Pons (tissue), 1 donor: ENCODE results near the gene KRTAP13-1.

ENCODE experiments used
- DNase-seq: peaks from one replicate; pipeline ENCODE4 v3.0.0-alpha.2; 2016; ENCODE audit warnings: low spot score

Gene KRTAP13-1, protein sequence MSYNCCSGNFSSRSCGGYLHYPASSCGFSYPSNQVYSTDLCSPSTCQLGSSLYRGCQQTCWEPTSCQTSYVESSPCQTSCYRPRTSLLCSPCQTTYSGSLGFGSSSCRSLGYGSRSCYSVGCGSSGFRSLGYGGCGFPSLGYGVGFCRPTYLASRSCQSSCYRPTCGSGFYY

DNA sequence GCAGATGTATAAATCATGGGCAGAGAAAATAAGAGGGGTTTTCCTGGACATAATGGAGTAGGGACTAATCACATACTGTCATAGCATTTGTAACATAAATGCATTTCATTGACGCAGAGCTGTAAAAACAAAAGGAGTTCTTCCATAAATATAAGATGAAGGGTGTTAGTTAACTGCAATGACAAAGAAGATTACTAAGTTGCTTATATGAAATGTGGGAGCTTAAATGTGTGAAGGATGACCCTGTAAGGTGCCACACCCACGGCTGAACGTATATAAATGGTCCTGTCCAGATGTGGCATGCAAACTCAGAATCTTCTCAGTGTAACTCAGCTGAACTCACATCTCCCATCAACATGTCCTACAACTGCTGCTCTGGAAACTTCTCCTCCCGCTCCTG, at the start of gene KRTAP13-1:
TSS of gene KRTAP13-1 (plus strand) at position 301 of the 400 bp plus-strand sequence. CDS start at position 357, 56 bp downstream.
- DNase-seq, result no peak

DNA sequence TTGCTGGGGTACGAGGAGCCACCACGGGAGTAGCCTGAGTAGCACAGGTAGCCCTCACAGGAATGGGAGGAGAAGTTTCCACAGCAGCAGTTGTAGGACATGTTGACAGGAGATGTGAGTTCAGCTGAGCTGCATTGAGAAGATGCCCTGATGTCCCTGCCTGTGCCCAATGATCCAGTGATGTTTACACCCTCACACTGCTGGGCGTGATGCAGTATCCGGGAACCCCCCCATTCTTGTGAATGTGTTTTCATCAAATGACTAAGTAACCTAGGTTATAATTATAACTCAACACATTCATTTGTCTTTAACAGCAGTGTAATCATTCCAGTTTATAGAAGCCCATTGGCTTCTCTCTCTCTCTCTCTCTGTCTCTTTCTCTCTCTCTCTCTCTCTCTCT, 47.3 kb upstream of the KRTAP13-1 start, which contains the start of gene KRTAP23-1:
TSS of gene KRTAP23-1 (minus strand) at position 101 of the 400 bp plus-strand sequence. CDS start at position 101, 0 bp downstream.
- DNase-seq, result no peak

DNA sequence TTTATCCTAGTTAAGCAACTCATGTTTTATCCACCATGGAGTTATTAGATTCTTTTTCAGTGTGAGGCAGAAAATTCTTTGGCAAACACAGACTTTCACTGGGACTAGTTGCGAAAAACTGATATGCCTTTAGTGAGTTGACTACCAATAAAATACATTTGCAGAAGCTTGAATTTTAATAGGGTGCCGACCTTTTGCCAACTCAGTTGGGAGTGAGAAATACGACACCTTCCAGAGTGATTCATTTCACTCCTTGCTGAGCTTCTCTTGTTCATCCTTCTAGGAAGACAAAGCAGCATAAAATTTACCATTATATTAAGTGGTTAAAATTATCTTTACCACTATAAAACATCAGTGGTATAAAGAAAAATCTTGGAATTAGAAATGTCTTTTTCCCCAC, 46.3 kb upstream of the KRTAP13-1 start:
- no peak for DNase-seq

DNA sequence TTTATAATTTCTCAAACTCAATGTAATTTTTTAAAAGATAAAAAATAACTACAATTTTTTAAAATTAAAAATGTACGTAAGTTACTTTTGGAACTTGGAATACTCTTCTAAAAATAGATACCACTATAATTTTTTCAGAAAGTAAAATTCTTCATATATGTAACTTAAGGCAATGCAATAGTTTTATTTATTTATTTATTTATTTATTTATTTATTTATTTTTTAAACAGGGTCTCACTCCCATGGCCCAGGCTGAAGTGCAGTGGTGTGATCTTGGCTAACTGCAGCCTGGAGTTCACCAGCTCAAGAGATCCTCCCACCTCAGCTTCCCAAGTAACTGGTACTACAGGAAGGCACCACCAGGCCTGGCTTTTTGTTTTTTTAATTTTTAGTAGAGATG, 44.3 kb upstream of the KRTAP13-1 start:
- no peak for DNase-seq

DNA sequence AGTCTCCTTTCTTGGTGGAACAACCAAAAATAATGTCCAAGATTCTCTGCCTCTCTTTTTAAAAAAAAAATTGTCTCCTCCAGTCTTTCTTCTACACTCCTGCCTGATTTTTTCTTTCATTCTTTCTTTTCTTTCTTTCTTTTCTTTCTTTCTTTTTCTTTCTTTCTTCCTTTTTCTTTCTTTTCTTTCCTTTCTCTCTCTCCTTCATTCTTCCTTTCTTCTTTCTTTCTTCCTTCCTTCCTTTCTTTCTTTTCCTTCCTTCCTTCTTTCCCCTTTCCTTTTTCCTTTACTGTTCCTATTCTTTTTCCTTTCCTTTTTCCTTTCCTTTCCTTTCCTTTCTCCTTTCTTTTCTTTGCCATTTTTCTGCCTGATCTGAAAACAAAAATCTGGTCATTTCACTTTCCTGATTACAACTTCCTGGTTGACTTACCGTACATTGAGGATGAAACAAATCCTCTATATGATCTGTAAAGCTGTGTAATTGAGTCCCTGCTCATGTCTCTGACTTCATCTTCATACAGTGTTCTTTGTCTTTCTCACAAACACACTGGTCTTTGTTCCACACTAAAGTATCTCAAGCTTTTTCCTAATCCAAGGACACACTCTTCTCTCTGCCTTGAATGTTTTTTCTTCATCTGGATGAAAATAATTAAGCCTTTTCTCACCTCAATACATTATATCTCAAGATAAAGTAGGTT, 41.4 kb upstream of the KRTAP13-1 start:
- peak; percentile 40 for DNase-seq

DNA sequence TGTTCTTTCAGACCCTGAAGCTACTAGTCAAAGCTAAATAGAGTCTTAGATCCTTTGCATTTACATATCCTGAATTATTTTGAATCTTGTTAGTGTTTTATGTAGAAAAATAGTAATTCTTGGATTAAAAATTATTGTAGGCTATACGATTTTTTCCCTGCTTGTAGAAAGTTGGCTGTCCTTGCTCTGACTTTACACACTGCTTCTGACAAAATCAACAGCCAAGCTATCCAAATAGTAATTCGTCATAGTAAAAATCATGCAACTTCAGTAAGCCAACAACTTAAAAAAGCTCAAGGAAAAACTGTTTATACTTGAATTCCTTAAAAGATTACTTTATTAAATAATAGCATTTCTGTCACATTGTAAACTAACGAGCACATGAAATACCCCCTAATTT, 39.9 kb upstream of the KRTAP13-1 start:
- no peak for DNase-seq

DNA sequence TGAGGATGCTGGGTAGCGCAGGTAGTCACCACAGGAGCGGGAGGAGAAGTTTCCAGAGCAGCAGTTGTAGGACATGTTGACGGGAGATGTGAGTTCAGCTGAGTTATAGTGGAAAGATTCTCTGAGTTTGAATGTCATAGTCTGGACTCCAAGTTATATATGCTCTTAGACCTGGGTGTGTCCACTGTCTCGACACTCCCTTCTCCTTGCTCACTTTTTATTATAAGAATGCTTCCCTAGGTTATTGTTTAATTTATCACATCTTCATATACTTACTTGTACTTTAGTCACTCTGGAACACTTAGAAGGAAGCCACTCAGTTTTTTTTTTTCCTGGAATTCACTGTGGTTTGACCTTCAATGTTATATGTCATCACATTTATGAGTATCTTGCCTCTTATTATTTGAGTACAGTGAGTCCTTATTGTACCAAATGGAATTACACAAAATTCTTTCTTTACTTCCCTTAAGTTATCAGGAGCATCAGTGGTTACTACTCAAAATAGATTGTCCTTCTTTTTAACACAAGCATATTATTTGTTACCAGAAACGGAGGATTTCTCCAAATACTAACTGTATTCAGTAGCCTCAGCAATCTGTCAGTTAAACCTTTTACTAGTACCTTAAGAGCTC, 23.6 kb upstream of the KRTAP13-1 start, which contains the start of gene KRTAP13-2:
TSS of gene KRTAP13-2 (minus strand) at position 133 of the 632 bp plus-strand sequence. CDS start at position 75, 58 bp downstream.
- DNase-seq, result no peak

DNA sequence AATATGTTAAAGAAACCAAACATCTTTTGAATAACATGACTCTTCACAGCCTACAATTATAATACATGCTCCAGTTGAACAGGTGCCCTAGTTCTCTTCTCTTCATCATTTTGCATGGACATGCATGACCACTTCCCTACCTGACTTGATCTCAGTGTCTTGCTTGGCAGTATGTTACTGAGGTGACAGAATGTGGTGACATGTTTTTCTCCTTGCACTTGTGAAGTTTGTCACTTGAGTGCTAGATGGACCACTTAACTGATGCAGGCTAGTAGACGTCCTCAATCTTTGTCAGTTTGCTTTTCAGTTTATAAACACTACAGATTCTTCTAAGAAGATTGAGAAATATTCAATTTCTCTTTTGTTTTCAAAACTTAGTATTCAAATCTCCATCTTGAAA, 13.6 kb upstream of the KRTAP13-1 start:
- DNase-seq, result no peak

DNA sequence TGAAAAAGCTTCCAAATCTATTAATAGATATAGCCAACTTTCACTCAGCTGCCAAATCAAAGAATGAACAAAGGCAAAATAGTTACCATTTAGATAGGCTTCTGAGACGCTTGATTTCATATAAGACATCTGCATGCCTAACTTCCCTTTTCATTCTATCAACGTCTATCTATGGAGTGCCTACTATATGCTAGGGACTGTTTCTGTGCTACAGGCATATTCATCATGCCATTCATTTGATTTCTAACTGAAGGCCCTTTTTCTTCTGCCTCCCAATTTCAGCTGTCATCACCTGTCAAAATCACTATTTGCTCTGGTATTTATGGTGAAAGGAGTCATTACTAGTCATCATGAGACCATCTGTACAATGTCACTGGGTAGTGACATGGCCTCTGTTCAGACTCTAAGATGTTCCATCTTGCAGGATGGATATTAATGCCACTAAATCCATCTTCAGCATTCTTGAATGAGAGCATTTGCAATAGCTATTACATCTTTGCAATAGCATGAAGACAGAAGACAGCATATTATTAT, 4.3 kb upstream of the KRTAP13-1 start:
- DNase-seq, result no peak

DNA sequence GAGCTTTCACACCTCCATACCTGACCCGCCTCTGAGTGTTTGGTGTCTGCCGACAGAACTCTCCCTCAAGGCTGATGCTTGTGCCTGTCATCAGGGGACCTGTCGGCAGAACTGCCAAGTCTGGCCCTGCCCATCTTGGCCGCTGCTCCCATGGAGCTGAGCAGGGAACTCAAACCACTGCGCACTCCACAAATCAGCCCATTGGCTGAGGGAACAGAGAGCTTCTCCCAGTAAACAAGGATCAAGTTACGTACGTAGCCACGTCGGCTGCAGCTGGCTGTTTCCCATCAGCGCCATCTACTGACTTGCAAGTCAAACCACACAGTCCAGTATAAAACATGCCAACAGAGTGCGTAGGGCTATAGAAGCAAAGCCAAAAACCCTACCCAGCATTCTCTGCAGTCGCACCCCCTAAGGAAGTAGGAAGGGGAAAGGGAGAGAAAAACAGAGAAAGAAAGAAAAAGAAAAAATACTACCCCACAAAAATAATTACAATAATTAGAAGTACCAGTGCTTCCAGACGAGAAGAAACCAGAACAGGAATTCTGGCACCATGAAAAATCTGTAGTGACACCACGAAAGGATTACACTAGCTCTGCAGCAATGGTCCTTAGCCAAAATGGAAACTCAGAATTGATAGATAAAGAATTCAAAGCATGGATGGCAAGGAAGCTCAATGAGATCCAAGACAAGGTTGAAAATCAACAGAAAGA, 13.1 kb downstream of the KRTAP13-1 start:
- peak; percentile 11 for DNase-seq

DNA sequence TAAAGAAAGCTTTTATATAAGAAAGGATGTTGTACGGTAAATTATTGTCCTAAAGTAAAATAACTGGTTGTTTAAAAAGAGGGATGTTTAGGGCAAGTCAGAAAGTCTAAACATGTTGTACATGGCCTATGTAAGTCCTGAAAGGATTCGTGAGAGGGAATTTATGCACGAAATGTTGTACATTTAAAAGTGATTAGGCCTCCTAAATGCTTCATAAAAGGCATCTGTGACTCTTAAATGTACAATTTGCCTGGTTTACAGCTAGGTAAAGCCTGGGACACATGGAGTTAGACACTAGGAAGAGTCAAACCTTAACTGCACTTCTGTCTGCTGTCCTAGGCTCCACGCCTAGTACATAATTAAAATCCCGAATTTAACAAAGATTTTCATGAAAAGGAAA, 20.2 kb downstream of the KRTAP13-1 start:
- no peak for DNase-seq

DNA sequence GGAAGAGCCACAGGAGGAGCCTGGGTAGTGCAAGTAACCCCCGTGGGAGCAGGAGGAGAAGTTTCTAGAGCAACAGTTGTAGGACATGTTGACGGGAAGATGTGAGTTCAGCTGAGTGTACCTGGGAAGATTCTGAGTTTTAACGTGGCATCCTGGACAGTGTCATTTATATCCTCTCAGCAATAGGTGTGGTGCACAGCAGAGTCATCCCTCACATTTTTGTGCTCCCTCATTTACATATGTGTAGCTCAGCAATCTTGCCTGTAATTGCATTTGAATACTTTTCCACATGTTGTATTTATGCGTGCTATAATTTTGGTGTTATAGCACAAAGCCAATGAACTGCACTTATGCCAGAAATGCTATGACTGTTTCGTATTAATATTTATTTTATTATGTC, 30.0 kb downstream of the KRTAP13-1 start, which contains the start of gene KRTAP13-3:
TSS of gene KRTAP13-3 (minus strand) at position 101 of the 400 bp plus-strand sequence. CDS start at position 87, 14 bp downstream.
- DNase-seq, result no peak

DNA sequence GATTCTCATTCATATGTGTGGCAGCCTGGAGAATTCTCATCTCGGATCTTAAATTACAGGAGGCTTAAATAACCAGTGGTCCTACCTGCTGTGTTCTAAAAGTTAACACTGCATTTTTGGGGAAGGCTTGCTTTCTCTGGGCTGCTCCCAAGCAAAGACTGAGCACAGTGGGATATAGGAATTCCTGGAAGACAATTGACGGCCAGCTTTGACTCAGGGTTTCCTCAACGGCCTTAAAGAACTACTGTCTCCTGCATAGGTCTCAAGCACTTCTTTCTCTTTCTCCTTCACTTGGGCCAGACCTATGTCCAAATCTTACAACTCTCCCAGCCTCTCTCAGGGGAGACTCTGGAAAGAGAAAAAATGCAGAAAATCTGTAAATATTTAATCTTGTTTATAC, 30.9 kb downstream of the KRTAP13-1 start:
- no peak for DNase-seq

DNA sequence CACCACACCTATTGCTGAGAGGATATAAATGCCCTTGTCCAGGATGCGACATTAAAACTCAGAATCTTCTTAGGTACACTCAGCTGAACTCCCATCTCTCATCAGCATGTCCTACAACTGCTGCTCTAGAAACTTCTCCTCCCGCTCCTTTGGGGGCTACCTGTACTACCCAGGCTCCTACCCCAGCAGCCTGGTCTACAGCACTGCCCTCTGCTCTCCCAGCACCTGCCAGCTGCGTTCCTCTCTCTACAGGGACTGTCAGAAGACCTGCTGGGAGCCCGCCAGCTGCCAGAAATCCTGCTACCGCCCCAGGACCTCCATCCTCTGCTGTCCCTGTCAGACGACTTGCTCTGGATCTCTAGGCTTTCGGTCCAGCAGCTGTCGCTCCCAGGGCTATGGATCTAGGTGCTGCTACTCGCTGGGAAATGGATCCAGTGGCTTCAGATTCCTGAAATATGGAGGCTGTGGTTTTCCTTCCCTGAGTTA, 34.4 kb downstream of the KRTAP13-1 start, which contains the start of gene KRTAP13-4:
TSS of gene KRTAP13-4 (plus strand) at position 51 of the 486 bp plus-strand sequence. CDS start at position 107, 56 bp downstream.
- DNase-seq, result no peak

DNA sequence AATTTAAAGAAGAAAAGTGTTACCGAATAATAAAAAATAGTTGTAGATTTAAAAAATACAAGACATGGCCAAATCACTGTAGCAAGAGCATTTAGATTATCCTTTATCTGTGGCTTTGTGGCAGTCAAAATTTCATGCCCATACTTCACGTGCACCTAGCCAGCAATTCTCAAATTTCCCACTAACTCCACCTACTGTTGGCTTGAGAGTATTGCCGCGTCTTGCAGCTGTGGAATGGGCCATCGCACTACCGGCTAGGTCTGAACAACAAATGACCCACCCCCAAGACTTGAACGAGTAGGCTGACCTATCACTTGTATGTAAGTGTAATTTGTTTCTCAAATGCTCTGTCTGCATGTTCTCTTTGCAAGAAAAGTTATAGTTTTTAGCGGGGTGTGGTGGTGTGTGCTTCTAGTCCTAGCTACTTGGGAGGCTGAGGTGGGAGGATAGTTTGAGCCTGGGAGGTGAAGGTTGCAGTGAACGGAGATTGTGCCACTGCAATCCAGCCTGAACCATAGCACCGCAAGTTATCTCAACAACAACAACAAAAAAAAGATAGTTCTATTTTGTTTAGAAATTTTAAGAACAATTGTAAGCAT, 38.3 kb downstream of the KRTAP13-1 start:
- DNase-seq, result peak; percentile 12

DNA sequence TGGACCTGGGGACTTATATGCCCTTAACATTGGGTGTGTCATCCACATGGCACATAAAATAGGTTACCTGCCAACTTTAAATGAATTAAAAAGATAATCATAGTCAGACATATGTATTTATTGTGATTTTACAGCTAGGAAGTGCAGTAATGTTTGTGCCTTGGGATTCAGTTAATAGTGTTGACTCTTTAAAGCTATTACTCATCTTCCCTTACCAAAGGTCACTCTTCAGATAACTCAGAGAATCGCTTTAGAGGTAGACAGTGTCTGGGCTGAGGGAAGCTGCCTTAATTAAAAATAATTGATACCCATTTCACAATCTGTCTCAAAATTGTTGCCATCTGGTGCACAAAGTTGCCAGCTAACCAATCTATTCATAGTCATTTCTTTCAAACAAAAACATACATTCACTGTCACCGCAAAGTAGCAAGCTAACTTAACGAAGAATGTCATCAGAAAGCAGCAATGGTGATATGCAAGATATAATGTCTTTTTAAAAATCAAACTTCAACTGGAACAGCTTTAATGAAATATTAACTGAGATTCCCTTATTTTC, 41.3 kb downstream of the KRTAP13-1 start:
- DNase-seq, result no peak

DNA sequence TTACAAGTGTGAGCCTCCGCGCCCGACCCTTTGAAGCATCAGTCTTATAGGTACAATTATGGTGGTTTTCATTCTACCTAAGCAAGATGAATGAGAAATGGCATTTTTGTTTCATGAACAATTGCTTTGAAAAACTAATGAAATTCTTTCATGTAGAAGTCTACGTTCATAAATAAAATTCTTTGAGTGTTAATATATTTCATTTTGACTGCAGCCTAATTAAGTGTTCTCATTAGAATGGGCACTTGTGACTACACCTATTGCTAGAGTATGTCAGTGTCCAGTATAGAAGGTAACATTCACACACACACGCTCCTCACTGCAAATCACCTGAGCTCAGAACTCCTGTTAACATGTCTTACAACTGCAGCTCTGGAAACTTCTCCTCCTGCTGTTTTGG, 44.1 kb downstream of the KRTAP13-1 start, which contains the start of gene KRTAP15-1:
TSS of gene KRTAP15-1 (plus strand) at position 301 of the 400 bp plus-strand sequence. CDS start at position 354, 53 bp downstream.
- no peak for DNase-seq

DNA sequence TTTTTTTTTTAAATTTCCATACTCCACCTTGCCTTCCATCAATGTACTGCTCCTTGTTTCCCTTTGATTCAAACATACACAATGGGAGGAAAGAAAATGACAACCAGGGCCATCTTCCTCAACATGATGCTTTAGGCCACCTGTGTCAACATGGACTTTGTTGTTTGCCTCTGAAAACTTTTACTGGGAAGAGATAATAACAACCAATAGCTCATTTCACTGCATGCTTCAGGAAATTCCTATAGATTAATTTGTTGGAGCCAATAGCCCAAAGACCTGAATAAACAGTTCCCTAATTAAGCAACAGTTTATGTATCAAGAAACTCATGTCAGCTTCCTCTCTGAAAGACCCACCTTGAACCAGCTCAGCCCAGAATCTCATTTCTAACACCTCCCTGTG, 47.4 kb downstream of the KRTAP13-1 start:
- DNase-seq, result no peak

DNA sequence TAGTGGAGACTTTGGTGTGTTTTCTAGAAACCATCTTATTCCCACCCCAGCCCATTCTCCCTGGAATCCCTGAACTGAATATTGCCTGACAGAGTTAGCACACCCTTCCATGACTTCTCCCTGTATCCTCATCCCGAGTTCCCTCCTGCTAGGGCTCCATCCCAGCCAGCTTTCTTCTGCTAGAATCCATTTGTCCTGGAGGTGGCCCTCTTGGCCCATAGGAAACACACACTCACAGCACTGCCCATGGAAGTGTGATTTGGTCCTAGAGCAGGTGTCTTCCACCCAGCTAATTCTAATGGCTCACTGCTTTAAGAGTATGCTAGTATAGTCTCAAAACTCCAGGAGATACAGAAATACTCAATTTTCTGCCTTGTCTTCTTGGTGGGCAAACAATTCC, 48.4 kb downstream of the KRTAP13-1 start:
- DNase-seq, result peak; percentile 4
